GM12878 (cell line): ENCODE results near the gene PSTPIP2. TPM values are rescaled to one million over a fixed set of nuclear protein-coding genes. Genes with fewer than 3 reads are reported as not detected.

Source experiments
- ATAC-seq: fragments of 200-7000 bp; cut with Tn5 transposase; 3 replicates; pipeline ENCODE4 v1.9.1; 2020; ENCODE audit warnings: mild to moderate bottlenecking, moderate library complexity
- BruUV-seq: library from RNA; stranded (reverse); fragments of 400-500 nt; replicated peaks from 2 replicates; lab custom pipeline; 2021; lab: Mats Ljungman, UMichigan
- CTCF ChIA-PET: fragments of 300-600 bp; sonication (Branson Sonifier 250); formaldehyde crosslinking; extraction: SDS; loops from one replicate; lab custom pipeline; 2021; ENCODE audit warnings: inconsistent platforms; lab: Yijun Ruan, JAX
- POLR2A ChIA-PET: fragments of 350-600 bp; formaldehyde crosslinking; extraction: SDS; loops from one replicate; lab custom pipeline; 2021; ENCODE audit warnings: inconsistent platforms; lab: Charles Lee
- RAD21 ChIA-PET: fragments of 300-600 bp; sonication (Branson Sonifier 250); formaldehyde crosslinking; loops from one replicate; lab custom pipeline; 2023; ENCODE audit warnings: antibody characterized with exemption; ENCODE audit not compliant: unreplicated experiment; lab: Charles Lee
- SMC1A ChIA-PET: fragments of 300-600 bp; sonication (Branson Sonifier 250); formaldehyde crosslinking; loops from one replicate; lab custom pipeline; 2023; ENCODE audit not compliant: unreplicated experiment, uncharacterized antibody; lab: Charles Lee
- DNase-seq: peaks from one replicate; pipeline ENCODE4 v3.0.0-alpha.2; 2011; ENCODE audit warnings: low read depth, low spot score
- FAIRE-seq: peaks from 3 replicates; lab custom pipeline; 2011; peaks lifted over from hg19 to GRCh38; lab: Jason Lieb, UNC
- H2AFZ ChIP-seq: 2 replicates; pipeline ENCODE4 v1.6.0; 2011; ENCODE audit warnings: low read depth, low read length, control low read depth; ENCODE audit not compliant: control insufficient read depth
- H3K27ac ChIP-seq: 2 replicates; pipeline ENCODE4 v1.5.1; 2011; ENCODE audit warnings: control low read depth; ENCODE audit not compliant: control insufficient read depth, insufficient read depth
- H3K27me3 ChIP-seq, 2 experiments: replicated peaks in 1 of 2; 2 replicates each; pipeline versions ENCODE4 v1.6.0 to v1.6.1; 2011; ENCODE audit warnings: low read length in 1 of 2; ENCODE audit not compliant: control insufficient read depth in 2 of 2, insufficient read depth in 2 of 2
- H3K36me3 ChIP-seq, 2 experiments: 2 replicates each; pipeline ENCODE4 v1.5.1; 2011; ENCODE audit warnings: low read length in 1 of 2; ENCODE audit not compliant: control insufficient read depth in 2 of 2, insufficient read depth in 2 of 2
- H3K4me1 ChIP-seq: 2 replicates; pipeline ENCODE4 v1.6.1; 2011; ENCODE audit warnings: mild to moderate bottlenecking, low read length, moderate library complexity, mixed read lengths; ENCODE audit not compliant: control insufficient read depth, insufficient read depth
- H3K4me2 ChIP-seq: 2 replicates; pipeline ENCODE4 v1.6.0; 2011; ENCODE audit warnings: control low read depth; ENCODE audit not compliant: control insufficient read depth, insufficient read depth
- H3K4me3 ChIP-seq: fragments of 200-600 bp; sonication (generic); 2 replicates; pipeline ENCODE4 v1.5.1; 2016
- H3K79me2 ChIP-seq: 2 replicates; pipeline ENCODE4 v1.6.0; 2011; ENCODE audit warnings: low read length; ENCODE audit not compliant: control insufficient read depth, insufficient read depth
- H3K9ac ChIP-seq: 2 replicates; pipeline ENCODE4 v1.8.0; 2011; ENCODE audit warnings: low read length, control low read depth, mixed read lengths; ENCODE audit not compliant: control insufficient read depth, insufficient read depth
- H3K9me3 ChIP-seq: replicated peaks from 3 replicates; pipeline ENCODE4 v1.5.1; 2011; ENCODE audit warnings: mild to moderate bottlenecking, low read length; ENCODE audit not compliant: control insufficient read depth, insufficient read depth
- H4K20me1 ChIP-seq: 2 replicates; pipeline ENCODE4 v1.6.0; 2011; ENCODE audit not compliant: control insufficient read depth, insufficient read depth
- ATF7 ChIP-seq: fragments of 450-650 bp; IDR thresholded peaks from 2 replicates; pipeline ENCODE4 v1.6.1; 2016; ENCODE audit warnings: low read depth, mild to moderate bottlenecking
- BACH1 ChIP-seq: fragments of 450-650 bp; IDR thresholded peaks from 2 replicates; pipeline ENCODE4 v1.6.1; 2017; ENCODE audit warnings: mild to moderate bottlenecking, borderline replicate concordance
- CEBPB ChIP-seq, 2 experiments: fragments of 150-350 bp in 1 of 2; IDR thresholded peaks; 2 replicates each; pipeline ENCODE4 v1.6.1; 2012 to 2014; ENCODE audit warnings: low read depth in 2 of 2, low read length in 2 of 2, borderline replicate concordance in 1 of 2, inconsistent platforms in 1 of 2
- DPF2 ChIP-seq: fragments of 450-650 bp; IDR thresholded peaks from 2 replicates; pipeline ENCODE4 v1.6.1; 2017; ENCODE audit warnings: mild to moderate bottlenecking
- ELK1 ChIP-seq: IDR thresholded peaks from 2 replicates; pipeline ENCODE4 v1.6.1; 2012; ENCODE audit warnings: low read depth, low read length, improper control_type of control experiment
- FOXM1 ChIP-seq: IDR thresholded peaks from 2 replicates; pipeline ENCODE4 v1.6.1; 2012; ENCODE audit warnings: low read depth, mild to moderate bottlenecking, inconsistent platforms, low read length, moderate library complexity
- IRF4 ChIP-seq: IDR thresholded peaks from 2 replicates; pipeline ENCODE4 v1.6.1; 2011; ENCODE audit warnings: low read depth, low read length
- MEF2A ChIP-seq: IDR thresholded peaks from 2 replicates; pipeline ENCODE4 v1.6.1; 2011; ENCODE audit warnings: low read depth, mild to moderate bottlenecking, low read length, moderate library complexity; ENCODE audit not compliant: insufficient read depth
- MTA3 ChIP-seq: IDR thresholded peaks from 2 replicates; pipeline ENCODE4 v1.6.1; 2012; ENCODE audit warnings: low read length, inconsistent platforms, borderline replicate concordance
- NFIC ChIP-seq: IDR thresholded peaks from 2 replicates; pipeline ENCODE4 v1.6.1; 2012; ENCODE audit warnings: low read depth, mild to moderate bottlenecking, inconsistent platforms, low read length, moderate library complexity
- NFXL1 ChIP-seq: fragments of 450-650 bp; IDR thresholded peaks from 2 replicates; pipeline ENCODE4 v1.6.1; 2017; ENCODE audit warnings: antibody characterized with exemption, mild to moderate bottlenecking, borderline replicate concordance
- SUPT20H ChIP-seq: IDR thresholded peaks from 2 replicates; pipeline ENCODE4 v1.6.1; 2011; ENCODE audit warnings: low read depth, mild to moderate bottlenecking, low read length, moderate library complexity, borderline replicate concordance; ENCODE audit not compliant: control insufficient read depth
- TBL1XR1 ChIP-seq: IDR thresholded peaks from 2 replicates; pipeline ENCODE4 v1.6.1; 2012; ENCODE audit warnings: low read depth, low read length, improper control_type of control experiment
- WGBS: methylation state at CpG from one replicate; pipeline ENCODE4 v1.1.6; 2016; ENCODE audit warnings: low lambda C conversion rate; ENCODE audit not compliant: insufficient replicate concordance, insufficient coverage; ENCODE audit errors: missing lambda C conversion rate; 5-methylcytosine and 5-hydroxymethylcytosine counted together
- in situ Hi-C: fragments of 300-500 bp; cut with MboI; formaldehyde crosslinking; loops from 9 replicates; pipeline ENCODE4 v1.14.3; 2018; ENCODE audit warnings: mixed read lengths
- intact Hi-C: fragments of 100-400 bp; cut with micrococcal nuclease; formaldehyde crosslinking; loops from one replicate; pipeline ENCODE4 v1.14.2; 2022; ENCODE audit not compliant: unreplicated experiment
- polyA plus RNA-seq, 11 experiments: library from polyadenylated mRNA; depleted of rRNA in 4 of 11; unstranded in 6 of 11; stranded (reverse) in 5 of 11; fragments of >200 nt; fragmentation: Nextera tagmentation in 4 of 11; fragmentation: Illumina TruSeq in 1 of 11; extraction: Ambion mirVana in 4 of 11; extraction: Trizol in 1 of 11; gene quantifications; 1 replicate in 1 of 11; 2 replicates in 10 of 11; pipeline versions ENCODE4 v1.2.1 to v1.2.3, GENCODE V29; 2011 to 2016; ENCODE audit warnings: inconsistent platforms in 2 of 11, missing spikeins in 2 of 11, low read depth in 1 of 11
- total RNA-seq, 4 experiments: library from RNA; depleted of rRNA in 3 of 4; stranded (reverse); fragments of >200 nt in 3 of 4; fragmentation: Illumina TruSeq in 1 of 4; extraction: Trizol in 1 of 4; gene quantifications; 2 replicates each; pipeline versions ENCODE4 v1.2.1 to v1.2.3, GENCODE V29; 2013 to 2021
- TF ChIP-seq, protein P1 (sequence below): IDR thresholded peaks from 2 replicates; pipeline ENCODE4 v1.6.1; 2012; ENCODE audit warnings: improper control_type of control experiment, low read depth, low read length; ENCODE audit not compliant: insufficient replicate concordance

Gene PSTPIP2
- total and polyA plus RNA-seq, 10 of the 15 experiments (the other 5 are each of a cell fraction or from before 2014, with no cell fraction given) = 0.69 to 38.4 (median 24.7) TPM

DNA sequence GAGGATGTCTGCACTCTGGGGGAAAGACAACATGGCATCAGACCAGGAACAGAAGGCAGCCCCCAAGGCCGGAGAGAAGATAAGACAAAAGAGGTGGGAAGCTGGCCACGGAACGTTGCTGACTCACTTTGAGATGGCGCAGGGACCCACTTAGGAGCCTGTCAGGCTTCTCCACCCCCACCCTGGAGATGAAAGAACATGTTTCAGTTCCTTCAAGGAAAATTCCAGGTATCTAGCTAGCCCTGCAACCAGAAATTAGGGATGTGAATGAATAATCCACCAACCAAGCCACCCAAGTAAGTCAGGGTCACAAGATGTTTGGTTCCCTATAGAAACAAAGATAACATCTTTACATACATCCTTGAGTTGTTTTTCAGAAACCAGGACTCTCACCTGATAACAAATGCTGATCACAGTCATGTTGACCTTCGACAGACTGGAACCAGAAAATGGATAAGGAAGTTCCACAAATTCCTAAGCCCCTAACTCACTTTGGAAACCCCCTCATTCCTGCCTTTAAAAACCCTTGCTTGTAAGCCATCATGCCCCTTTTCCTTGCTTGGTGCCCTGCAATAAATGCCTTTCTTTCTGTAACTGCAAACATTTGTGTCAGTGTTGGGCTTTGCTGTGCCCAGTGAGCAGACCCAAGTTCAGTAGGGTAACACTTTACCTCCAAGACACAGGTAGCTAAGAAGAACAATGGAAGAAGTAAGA lies 31.9 kb downstream of the PSTPIP2 start:
- H3K4me2 ChIP-seq = no peak overlapping the region
- ChIA-PET POLR2A (no interaction called here), CTCF (no interaction called here), SMC1A (interaction anchor here (1.5 kb wide), 1 partner anchor 15 kb away, joined by 3 read pairs; no protein-coding TSS in a partner anchor), RAD21 (no interaction called here)
- H3K27ac ChIP-seq = no peak overlapping the region
- intact Hi-C loops = no loop called here
- no peaks in the 10 kb centered on the region for H3K36me3 ChIP-seq
- no peaks in the 10 kb centered on the region for H4K20me1 ChIP-seq
- no peak for ATAC-seq
- FAIRE-seq = no peak
- H3K27me3 ChIP-seq = no peaks in the 10 kb centered on the region
- peak overlapping the region; percentile 13; the same call in 1 of the 2 replicates for H2AFZ ChIP-seq
- no peaks in the 10 kb centered on the region for H3K79me2 ChIP-seq
- no peaks in the 10 kb centered on the region for H3K9me3 ChIP-seq
- in situ Hi-C loops = no loop called here
- WGBS = 52% methylated on average over 5 of the region's 5 CpGs
- no peaks in the 10 kb centered on the region for H3K4me1 ChIP-seq
- no peak for DNase-seq
- no TSS peak for BruUV-seq
- no peak overlapping the region for H3K9ac ChIP-seq
- no peak overlapping the region for H3K4me3 ChIP-seq
- no peak for TF ChIP-seq ATF7
- TF ChIP-seq FOXM1 = no peak
- no peak for TF ChIP-seq MEF2A
- TF ChIP-seq CEBPB (IDR thresholded peaks at IDR 0.05; ENCODE audit: borderline replicate concordance in 1 of 2, low read depth in 2 of 2, low read length in 2 of 2) = no peak
- no peak for TF ChIP-seq TBL1XR1
- no peak for TF ChIP-seq MTA3
- no peak for TF ChIP-seq DPF2
- TF ChIP-seq BACH1 = no peak
- TF ChIP-seq IRF4 = no peak
- TF ChIP-seq NFXL1 = no peak
- TF ChIP-seq SUPT20H = no peak
- no peak for TF ChIP-seq NFIC
- no peak for TF ChIP-seq ELK1
- TF ChIP-seq, protein P1, sequence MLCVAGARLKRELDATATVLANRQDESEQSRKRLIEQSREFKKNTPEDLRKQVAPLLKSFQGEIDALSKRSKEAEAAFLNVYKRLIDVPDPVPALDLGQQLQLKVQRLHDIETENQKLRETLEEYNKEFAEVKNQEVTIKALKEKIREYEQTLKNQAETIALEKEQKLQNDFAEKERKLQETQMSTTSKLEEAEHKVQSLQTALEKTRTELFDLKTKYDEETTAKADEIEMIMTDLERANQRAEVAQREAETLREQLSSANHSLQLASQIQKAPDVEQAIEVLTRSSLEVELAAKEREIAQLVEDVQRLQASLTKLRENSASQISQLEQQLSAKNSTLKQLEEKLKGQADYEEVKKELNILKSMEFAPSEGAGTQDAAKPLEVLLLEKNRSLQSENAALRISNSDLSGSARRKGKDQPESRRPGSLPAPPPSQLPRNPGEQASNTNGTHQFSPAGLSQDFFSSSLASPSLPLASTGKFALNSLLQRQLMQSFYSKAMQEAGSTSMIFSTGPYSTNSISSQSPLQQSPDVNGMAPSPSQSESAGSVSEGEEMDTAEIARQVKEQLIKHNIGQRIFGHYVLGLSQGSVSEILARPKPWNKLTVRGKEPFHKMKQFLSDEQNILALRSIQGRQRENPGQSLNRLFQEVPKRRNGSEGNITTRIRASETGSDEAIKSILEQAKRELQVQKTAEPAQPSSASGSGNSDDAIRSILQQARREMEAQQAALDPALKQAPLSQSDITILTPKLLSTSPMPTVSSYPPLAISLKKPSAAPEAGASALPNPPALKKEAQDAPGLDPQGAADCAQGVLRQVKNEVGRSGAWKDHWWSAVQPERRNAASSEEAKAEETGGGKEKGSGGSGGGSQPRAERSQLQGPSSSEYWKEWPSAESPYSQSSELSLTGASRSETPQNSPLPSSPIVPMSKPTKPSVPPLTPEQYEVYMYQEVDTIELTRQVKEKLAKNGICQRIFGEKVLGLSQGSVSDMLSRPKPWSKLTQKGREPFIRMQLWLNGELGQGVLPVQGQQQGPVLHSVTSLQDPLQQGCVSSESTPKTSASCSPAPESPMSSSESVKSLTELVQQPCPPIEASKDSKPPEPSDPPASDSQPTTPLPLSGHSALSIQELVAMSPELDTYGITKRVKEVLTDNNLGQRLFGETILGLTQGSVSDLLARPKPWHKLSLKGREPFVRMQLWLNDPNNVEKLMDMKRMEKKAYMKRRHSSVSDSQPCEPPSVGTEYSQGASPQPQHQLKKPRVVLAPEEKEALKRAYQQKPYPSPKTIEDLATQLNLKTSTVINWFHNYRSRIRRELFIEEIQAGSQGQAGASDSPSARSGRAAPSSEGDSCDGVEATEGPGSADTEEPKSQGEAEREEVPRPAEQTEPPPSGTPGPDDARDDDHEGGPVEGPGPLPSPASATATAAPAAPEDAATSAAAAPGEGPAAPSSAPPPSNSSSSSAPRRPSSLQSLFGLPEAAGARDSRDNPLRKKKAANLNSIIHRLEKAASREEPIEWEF = no peak
